ENCODE results near the gene HERPUD2. TPM values are rescaled to one million over a fixed set of nuclear protein-coding genes. Genes with fewer than 3 reads are reported as not detected.

HERPUD2 gene
- total and polyA plus RNA-seq, 2 donors (not counting 1 experiment from before 2014, with no cell fraction given): 32.5 to 49.4 TPM

GRCh38 chr7:35714407-35714806, 19.5 kb upstream of the HERPUD2 start:
- no peak overlapping the region for H3K9ac ChIP-seq (ENCODE audit: insufficient read depth, low read length)
- no peak overlapping the region for H3K27ac ChIP-seq (ENCODE audit: insufficient read depth, low read length)
- H3K4me2 ChIP-seq (ENCODE audit: extremely low read depth, insufficient read depth, low read length): no peak overlapping the region
- no peaks in the 10 kb centered on the region for H3K9me3 ChIP-seq (ENCODE audit: control insufficient read depth, insufficient read depth, low read depth, low read length)
- H3K4me3 ChIP-seq (replicated peaks in 1 of 4; ENCODE audit: control extremely low read depth in 1 of 4, insufficient read depth in 1 of 4, low read depth in 3 of 4, low read length in 4 of 4): no peak overlapping the region
- H4K20me1 ChIP-seq (ENCODE audit: control insufficient read depth, extremely low read depth, insufficient read depth, low read length): no peaks in the 10 kb centered on the region
- no peak overlapping the region for H2AFZ ChIP-seq (ENCODE audit: low read length)
- TF ChIP-seq CTCF (conservative IDR thresholded peaks at IDR 0.05 in 1 of 2, IDR thresholded peaks at IDR 0.05 in 1 of 2; ENCODE audit: low read depth in 1 of 2, low read length in 2 of 2) (no peak), EZH2 (IDR thresholded peaks at IDR 0.05; ENCODE audit: low read length, missing control alignments) (no peak)
- DNase-seq (ENCODE audit: low read depth in 2 of 2): no peak
- no peaks in the 10 kb centered on the region for H3K4me1 ChIP-seq (ENCODE audit: control insufficient read depth, extremely low read depth, insufficient read depth, low read length)
- no peaks in the 10 kb centered on the region for H3K36me3 ChIP-seq (ENCODE audit: control insufficient read depth, insufficient read depth, low read length)
- H3K79me2 ChIP-seq (ENCODE audit: control insufficient read depth, insufficient read depth, low read length): no peaks in the 10 kb centered on the region
- no peaks in the 10 kb centered on the region for H3K27me3 ChIP-seq (ENCODE audit: control insufficient read depth, insufficient read depth, low read length)

- TF ChIP-seq CTCF (conservative IDR thresholded peaks at IDR 0.05 in 1 of 2, IDR thresholded peaks at IDR 0.05 in 1 of 2; ENCODE audit: low read depth in 1 of 2, low read length in 2 of 2): no peak
- no peak for TF ChIP-seq EZH2 (IDR thresholded peaks at IDR 0.05; ENCODE audit: low read length, missing control alignments)
- DNase-seq (ENCODE audit: low read depth in 2 of 2): no peak
- H3K9ac ChIP-seq (ENCODE audit: insufficient read depth, low read length): no peak overlapping the region
- H2AFZ ChIP-seq (ENCODE audit: low read length): no peak overlapping the region
- H3K4me2 ChIP-seq (ENCODE audit: extremely low read depth, insufficient read depth, low read length): no peak overlapping the region
- no peak overlapping the region for H3K4me3 ChIP-seq (replicated peaks in 1 of 4; ENCODE audit: control extremely low read depth in 1 of 4, insufficient read depth in 1 of 4, low read depth in 3 of 4, low read length in 4 of 4)
- no peaks in the 10 kb centered on the region for H3K79me2 ChIP-seq (ENCODE audit: control insufficient read depth, insufficient read depth, low read length)
- H3K27me3 ChIP-seq (ENCODE audit: control insufficient read depth, insufficient read depth, low read length): no peaks in the 10 kb centered on the region
- no peaks in the 10 kb centered on the region for H3K36me3 ChIP-seq (ENCODE audit: control insufficient read depth, insufficient read depth, low read length)
- H3K4me1 ChIP-seq (ENCODE audit: control insufficient read depth, extremely low read depth, insufficient read depth, low read length): no peaks in the 10 kb centered on the region
- no peaks in the 10 kb centered on the region for H3K9me3 ChIP-seq (ENCODE audit: control insufficient read depth, insufficient read depth, low read depth, low read length)
- no peak overlapping the region for H3K27ac ChIP-seq (ENCODE audit: insufficient read depth, low read length)
- no peaks in the 10 kb centered on the region for H4K20me1 ChIP-seq (ENCODE audit: control insufficient read depth, extremely low read depth, insufficient read depth, low read length)
Measured at GRCh38 chr7:35712563-35713226, 17.8 kb upstream of the HERPUD2 start.

GRCh38 chr7:35707422-35707821, 12.5 kb upstream of the HERPUD2 start:
- no peak for TF ChIP-seq CTCF (conservative IDR thresholded peaks at IDR 0.05 in 1 of 2, IDR thresholded peaks at IDR 0.05 in 1 of 2; ENCODE audit: low read depth in 1 of 2, low read length in 2 of 2)
- TF ChIP-seq EZH2 (IDR thresholded peaks at IDR 0.05; ENCODE audit: low read length, missing control alignments): no peak
- H3K27me3 ChIP-seq (ENCODE audit: control insufficient read depth, insufficient read depth, low read length): no peaks in the 10 kb centered on the region
- peak in 1 of 2 donors; percentile 78 for DNase-seq (ENCODE audit: low read depth in 2 of 2)
- H3K4me2 ChIP-seq (ENCODE audit: extremely low read depth, insufficient read depth, low read length): no peak overlapping the region
- H3K4me1 ChIP-seq (ENCODE audit: control insufficient read depth, extremely low read depth, insufficient read depth, low read length): no peaks in the 10 kb centered on the region
- no peaks in the 10 kb centered on the region for H3K9me3 ChIP-seq (ENCODE audit: control insufficient read depth, insufficient read depth, low read depth, low read length)
- no peak overlapping the region for H3K9ac ChIP-seq (ENCODE audit: insufficient read depth, low read length)
- H3K36me3 ChIP-seq (ENCODE audit: control insufficient read depth, insufficient read depth, low read length): no peaks in the 10 kb centered on the region
- H3K27ac ChIP-seq (ENCODE audit: insufficient read depth, low read length): no peak overlapping the region
- H4K20me1 ChIP-seq (ENCODE audit: control insufficient read depth, extremely low read depth, insufficient read depth, low read length): no peaks in the 10 kb centered on the region
- no peak overlapping the region for H2AFZ ChIP-seq (ENCODE audit: low read length)
- H3K79me2 ChIP-seq (ENCODE audit: control insufficient read depth, insufficient read depth, low read length): no peaks in the 10 kb centered on the region
- H3K4me3 ChIP-seq (replicated peaks in 1 of 4; ENCODE audit: control extremely low read depth in 1 of 4, insufficient read depth in 1 of 4, low read depth in 3 of 4, low read length in 4 of 4): no peak overlapping the region
